ENCODE data around the gene ITGAD.

The ITGAD gene

GRCh38 chr16:31393056-31393455, at the start of gene ITGAD:
Gene ITGAD (plus strand): TSS chr16:31393335. CDS start chr16:31393361, 26 bp downstream.
- no peak for DNase-seq

GRCh38 chr16:31344712-31345111, 48.4 kb upstream of the ITGAD start:
- DNase-seq: no peak

- DNase-seq: no peak
These were observed 45.7 kb upstream of the ITGAD start for GRCh38 chr16:31347445-31347844.

- DNase-seq: no peak
These were observed 44.6 kb upstream of the ITGAD start for GRCh38 chr16:31348579-31348978.

GRCh38 chr16:31350275-31351005, 42.7 kb upstream of the ITGAD start:
- DNase-seq: no peak

- DNase-seq: no peak
These were observed 41.7 kb upstream of the ITGAD start for GRCh38 chr16:31351246-31351941.

GRCh38 chr16:31351942-31352325, 41.2 kb upstream of the ITGAD start:
- no peak for DNase-seq

GRCh38 chr16:31352376-31353115, 40.6 kb upstream of the ITGAD start:
- no peak for DNase-seq

GRCh38 chr16:31354394-31355291, 38.5 kb upstream of the ITGAD start, which contains the start of gene ITGAX:
Gene ITGAX (plus strand): TSS chr16:31355176. CDS start chr16:31355255, 79 bp downstream.
- DNase-seq: no peak

- no peak for DNase-seq
These were observed 37.6 kb upstream of the ITGAD start for GRCh38 chr16:31355431-31356100.

GRCh38 chr16:31356566-31357323, 36.4 kb upstream of the ITGAD start:
- no peak for DNase-seq

- DNase-seq: no peak
These were observed 35.6 kb upstream of the ITGAD start for GRCh38 chr16:31357324-31358109.

GRCh38 chr16:31360251-31360650, 32.9 kb upstream of the ITGAD start:
- no peak for DNase-seq

- no peak for DNase-seq
These were observed 31.7 kb upstream of the ITGAD start for GRCh38 chr16:31361201-31362110.

GRCh38 chr16:31362476-31363405, 30.4 kb upstream of the ITGAD start:
- DNase-seq: no peak

- no peak for DNase-seq
These were observed 29.4 kb upstream of the ITGAD start for GRCh38 chr16:31363721-31364120.

GRCh38 chr16:31364421-31364820, 28.7 kb upstream of the ITGAD start:
- no peak for DNase-seq

All from NCI-H187 treated with DMSO at 0.1 percent for 48 hours (cell line).